Osteoblast (primary cell): ENCODE measurements around the gene PHLPP1. TPM values are rescaled to one million over a fixed set of nuclear protein-coding genes. Genes with fewer than 3 reads are reported as not detected.

ENCODE experiments used
- DNase-seq: peaks from one replicate; pipeline ENCODE4 v3.0.0; 2011; ENCODE audit warnings: low spot score, mixed read lengths; ENCODE audit not compliant: insufficient read length; ENCODE audit errors: missing footprints
- H2AFZ ChIP-seq: 2 replicates; pipeline ENCODE4 v1.6.0; 2011; ENCODE audit warnings: mild to moderate bottlenecking, low read length
- H3K27ac ChIP-seq: 2 replicates; pipeline ENCODE4 v1.5.1; 2011; ENCODE audit warnings: mild to moderate bottlenecking, low read depth, low read length, moderate library complexity
- H3K27me3 ChIP-seq: 2 replicates; pipeline ENCODE4 v1.6.0; 2012; ENCODE audit warnings: mild to moderate bottlenecking, control low read depth, inconsistent platforms, low read length, moderate library complexity; ENCODE audit not compliant: insufficient read depth
- H3K36me3 ChIP-seq: 2 replicates; pipeline ENCODE4 v1.5.1; 2011; ENCODE audit warnings: mild to moderate bottlenecking, low read length, control low read depth, moderate library complexity; ENCODE audit not compliant: insufficient read depth
- H3K4me1 ChIP-seq: 2 replicates; pipeline ENCODE4 v1.5.1; 2011; ENCODE audit warnings: mild to moderate bottlenecking, low read length, control low read depth, moderate library complexity; ENCODE audit not compliant: insufficient read depth
- H3K4me2 ChIP-seq: 2 replicates; pipeline ENCODE4 v1.6.0; 2011; ENCODE audit warnings: mild to moderate bottlenecking, low read length; ENCODE audit not compliant: insufficient read depth
- H3K4me3 ChIP-seq: fragments of 200-600 bp; sonication (generic); 3 replicates; pipeline ENCODE4 v1.5.1; 2012; ENCODE audit warnings: mild to moderate bottlenecking, low read length, inconsistent platforms; ENCODE audit not compliant: insufficient read depth
- H3K79me2 ChIP-seq: 2 replicates; pipeline ENCODE4 v1.6.0; 2012; ENCODE audit warnings: mild to moderate bottlenecking, low read length, control low read depth, inconsistent platforms; ENCODE audit not compliant: insufficient read depth
- H3K9me3 ChIP-seq: 2 replicates; pipeline ENCODE4 v1.5.1; 2011; ENCODE audit warnings: low read depth, low read length, control low read depth
- H4K20me1 ChIP-seq: 2 replicates; pipeline ENCODE4 v1.6.0; 2012; ENCODE audit warnings: mild to moderate bottlenecking, low read length, control low read depth; ENCODE audit not compliant: insufficient read depth
- total RNA-seq: library from RNA; depleted of rRNA; stranded (reverse); fragments of >200 nt; gene quantifications from 2 replicates; pipeline ENCODE4 v1.2.3, GENCODE V29; 2012
- TF ChIP-seq, protein P1 (sequence below): IDR thresholded peaks from 2 replicates; pipeline ENCODE4 v1.5.1; 2011; ENCODE audit warnings: mild to moderate bottlenecking, low read depth, low read length, moderate library complexity; ENCODE audit errors: extremely low read depth

PHLPP1 gene
- total RNA-seq, 1 donor = 6.9 TPM

DNA sequence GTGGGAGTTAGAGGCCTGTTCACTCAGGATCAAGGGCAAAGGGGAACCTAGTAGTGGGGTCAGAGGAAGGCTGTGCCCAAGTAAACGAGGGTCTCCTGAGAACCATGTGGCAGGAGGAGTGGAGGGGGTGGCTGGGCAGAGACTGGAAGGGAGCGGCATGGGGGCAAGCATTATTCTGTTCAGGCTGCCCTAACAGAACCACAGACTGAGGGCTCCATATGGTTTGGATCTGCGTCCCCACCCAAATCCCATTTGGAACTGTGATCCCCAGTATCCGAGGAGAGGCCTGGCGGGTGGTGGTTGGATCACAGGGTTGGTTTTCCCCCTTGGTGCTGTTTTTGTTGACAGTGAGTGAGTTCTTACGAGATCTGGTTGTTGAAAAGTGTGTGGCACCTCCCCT, 287.0 kb downstream of the PHLPP1 start:
- TF ChIP-seq, protein P1, sequence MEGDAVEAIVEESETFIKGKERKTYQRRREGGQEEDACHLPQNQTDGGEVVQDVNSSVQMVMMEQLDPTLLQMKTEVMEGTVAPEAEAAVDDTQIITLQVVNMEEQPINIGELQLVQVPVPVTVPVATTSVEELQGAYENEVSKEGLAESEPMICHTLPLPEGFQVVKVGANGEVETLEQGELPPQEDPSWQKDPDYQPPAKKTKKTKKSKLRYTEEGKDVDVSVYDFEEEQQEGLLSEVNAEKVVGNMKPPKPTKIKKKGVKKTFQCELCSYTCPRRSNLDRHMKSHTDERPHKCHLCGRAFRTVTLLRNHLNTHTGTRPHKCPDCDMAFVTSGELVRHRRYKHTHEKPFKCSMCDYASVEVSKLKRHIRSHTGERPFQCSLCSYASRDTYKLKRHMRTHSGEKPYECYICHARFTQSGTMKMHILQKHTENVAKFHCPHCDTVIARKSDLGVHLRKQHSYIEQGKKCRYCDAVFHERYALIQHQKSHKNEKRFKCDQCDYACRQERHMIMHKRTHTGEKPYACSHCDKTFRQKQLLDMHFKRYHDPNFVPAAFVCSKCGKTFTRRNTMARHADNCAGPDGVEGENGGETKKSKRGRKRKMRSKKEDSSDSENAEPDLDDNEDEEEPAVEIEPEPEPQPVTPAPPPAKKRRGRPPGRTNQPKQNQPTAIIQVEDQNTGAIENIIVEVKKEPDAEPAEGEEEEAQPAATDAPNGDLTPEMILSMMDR = no peak
- H3K4me2 ChIP-seq = no peak overlapping the region
- no peaks in the 10 kb centered on the region for H3K9me3 ChIP-seq
- no peak overlapping the region for H3K4me3 ChIP-seq
- peaks cover 22% of the 10 kb centered on the region for H3K27me3 ChIP-seq
- H3K27ac ChIP-seq = no peak overlapping the region
- H4K20me1 ChIP-seq = no peaks in the 10 kb centered on the region
- H3K36me3 ChIP-seq = no peaks in the 10 kb centered on the region
- peaks cover 3% of the 10 kb centered on the region for H3K4me1 ChIP-seq
- H2AFZ ChIP-seq = no peak overlapping the region
- DNase-seq = no peak
- H3K79me2 ChIP-seq = no peaks in the 10 kb centered on the region

DNA sequence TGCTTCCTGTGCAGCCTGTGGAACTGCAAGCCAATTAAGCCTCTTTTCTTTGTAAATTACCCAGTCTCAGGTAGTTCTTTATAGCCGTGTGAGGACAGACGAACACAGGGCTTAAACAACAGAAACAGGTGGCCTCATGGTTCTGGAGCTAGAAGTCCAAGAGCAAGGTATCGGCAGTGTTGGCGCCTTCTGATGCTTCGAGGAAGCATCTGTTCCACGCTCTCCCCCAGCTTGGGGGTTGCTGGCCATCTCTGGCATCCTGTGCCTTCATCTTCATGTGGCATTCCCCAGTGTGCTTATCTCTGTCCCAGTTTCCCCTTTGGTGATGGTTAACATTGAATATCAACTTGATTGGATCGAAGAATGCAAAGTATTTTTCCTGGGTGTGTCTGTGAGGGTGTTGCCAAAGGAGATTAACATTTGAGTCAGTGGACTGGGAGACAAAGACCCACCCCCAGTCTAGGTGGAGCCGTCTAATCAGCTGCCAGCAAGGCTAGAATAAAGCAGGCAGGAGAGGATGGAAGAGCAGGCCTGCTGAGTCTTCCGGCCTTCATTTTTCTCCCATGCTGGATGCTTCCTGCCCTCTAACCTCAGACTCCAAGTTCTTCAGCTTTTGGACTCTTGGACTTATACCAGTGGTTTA, 287.6 kb downstream of the PHLPP1 start:
- Histone ChIP-seq H4K20me1 (no peaks in the 10 kb centered on the region), H3K79me2 (no peaks in the 10 kb centered on the region), H3K4me1 (peaks cover 3% of the 10 kb centered on the region), H3K4me3 (no peak overlapping the region), H3K27me3 (peaks cover 21% of the 10 kb centered on the region), H2AFZ (no peak overlapping the region), H3K4me2 (no peak overlapping the region), H3K27ac (no peak overlapping the region), H3K36me3 (no peaks in the 10 kb centered on the region), H3K9me3 (no peaks in the 10 kb centered on the region)
- TF ChIP-seq, protein P1 = no peak
- no peak for DNase-seq

DNA sequence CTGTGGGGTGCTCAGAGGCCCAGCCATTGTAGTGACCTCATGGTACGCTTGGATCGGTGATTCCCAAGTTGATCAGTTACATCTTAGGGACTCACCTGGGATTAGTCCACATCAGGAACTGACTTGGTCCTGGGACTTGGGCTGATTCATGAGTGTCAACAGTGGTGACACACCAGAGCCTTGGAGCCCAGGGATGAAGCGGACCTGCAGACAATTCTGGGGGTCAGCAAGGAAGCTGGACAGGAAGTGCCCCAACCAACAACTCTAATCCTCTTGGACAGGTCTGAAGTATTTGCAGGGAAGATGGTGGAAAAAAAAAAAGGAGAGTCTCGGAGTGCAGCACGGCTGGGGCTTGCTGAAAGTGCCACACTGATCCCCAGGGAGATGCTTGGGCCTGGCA, 288.6 kb downstream of the PHLPP1 start:
- Histone ChIP-seq H4K20me1 (no peaks in the 10 kb centered on the region), H2AFZ (no peak overlapping the region), H3K27ac (no peak overlapping the region), H3K4me2 (no peak overlapping the region), H3K9me3 (no peaks in the 10 kb centered on the region), H3K4me3 (no peak overlapping the region), H3K27me3 (peaks cover 16% of the 10 kb centered on the region), H3K79me2 (no peaks in the 10 kb centered on the region), H3K36me3 (no peaks in the 10 kb centered on the region), H3K4me1 (peaks cover 3% of the 10 kb centered on the region)
- TF ChIP-seq, protein P1 = no peak
- no peak for DNase-seq

DNA sequence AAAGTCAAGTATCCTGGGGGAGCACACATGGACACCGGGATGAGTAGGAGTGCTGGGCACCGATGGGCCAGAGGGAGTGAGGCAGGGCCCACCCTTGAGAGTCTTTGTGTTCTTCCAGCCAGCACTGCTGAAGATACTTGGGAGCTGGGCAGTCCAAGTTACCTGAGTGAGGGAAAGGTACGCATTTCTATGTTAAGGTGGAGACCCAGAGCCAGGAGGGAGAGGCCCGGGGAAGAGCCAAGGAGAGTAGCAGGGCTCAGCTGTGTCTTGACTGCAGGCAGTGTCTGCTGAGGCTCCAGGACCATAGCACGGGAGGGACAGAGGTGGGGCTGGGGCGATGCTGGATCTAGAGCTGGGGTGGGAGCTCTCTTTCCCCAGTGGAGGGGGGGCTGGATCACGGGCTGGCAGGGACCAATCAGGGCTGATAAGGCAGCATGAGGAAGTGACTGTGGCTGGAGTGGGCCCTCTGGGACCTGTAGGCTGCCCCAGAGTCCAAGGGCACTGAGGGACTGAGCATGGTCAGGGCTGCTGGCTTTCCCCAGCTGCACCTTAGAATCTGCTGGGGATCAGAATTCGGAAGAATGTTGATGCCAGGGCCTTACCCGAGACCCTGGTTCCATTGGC, 289.2 kb downstream of the PHLPP1 start:
- H3K4me2 ChIP-seq = no peak overlapping the region
- H4K20me1 ChIP-seq = no peaks in the 10 kb centered on the region

More for the DNA sequence above, 289.2 kb downstream of the PHLPP1 start:
- DNase-seq = no peak
- Histone ChIP-seq H3K79me2 (no peaks in the 10 kb centered on the region), H3K27me3 (peaks cover 16% of the 10 kb centered on the region), H3K36me3 (no peaks in the 10 kb centered on the region), H3K9me3 (no peaks in the 10 kb centered on the region), H3K4me1 (peaks cover 3% of the 10 kb centered on the region), H3K27ac (no peak overlapping the region), H2AFZ (no peak overlapping the region), H3K4me3 (no peak overlapping the region)
- TF ChIP-seq, protein P1 = no peak
